ENCODE results near the gene TPM1.
"Not testable (repeated sequence)": the region's sequence is repeated elsewhere in the genome, so short reads cannot be mapped to it uniquely, and the experiment has no call there.

TPM1 gene

DNA sequence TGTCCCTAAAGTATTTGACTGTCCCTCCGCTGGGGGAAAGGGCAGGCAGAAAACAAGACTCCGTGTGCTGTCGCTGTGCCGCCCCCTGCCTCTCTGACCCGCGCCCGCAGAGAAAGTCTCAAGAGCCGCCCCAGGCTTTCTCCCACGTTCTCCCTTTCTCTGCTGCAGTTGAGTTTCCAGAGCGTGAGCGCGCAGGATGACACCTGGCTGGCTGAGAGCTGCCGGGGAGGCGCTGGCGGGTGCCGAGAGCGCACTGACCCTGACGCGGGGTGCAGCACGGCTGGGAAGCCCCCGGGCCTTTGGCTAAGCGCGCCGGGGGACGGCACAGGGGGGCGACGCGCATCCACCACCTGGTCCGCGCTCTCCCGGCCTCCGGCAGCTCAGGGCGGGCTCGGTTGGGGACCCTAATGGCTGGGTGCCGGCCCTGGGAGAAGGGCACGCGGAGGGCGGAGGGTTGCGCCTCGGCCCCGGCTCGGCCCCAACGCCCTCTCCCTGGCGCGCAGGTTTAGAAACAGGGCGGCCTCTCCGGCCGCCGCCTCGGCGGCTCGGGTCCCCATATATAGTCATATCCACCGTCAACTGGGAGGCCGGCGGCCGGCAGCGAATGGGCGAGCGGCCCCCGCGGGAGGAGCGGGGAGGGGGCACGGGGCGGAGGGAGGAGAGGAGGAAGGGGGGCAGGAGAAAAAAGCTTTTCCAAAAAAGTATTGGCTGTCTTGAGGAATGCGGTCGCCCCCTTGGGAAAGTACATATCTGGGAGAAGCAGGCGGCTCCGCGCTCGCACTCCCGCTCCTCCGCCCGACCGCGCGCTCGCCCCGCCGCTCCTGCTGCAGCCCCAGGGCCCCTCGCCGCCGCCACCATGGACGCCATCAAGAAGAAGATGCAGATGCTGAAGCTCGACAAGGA, at the start of gene TPM1:
Gene TPM1 (plus strand): TSS at position 774 of the 903 bp plus-strand sequence. CDS start 83 bp downstream, at position 857.
- DNase-seq, result no peak

DNA sequence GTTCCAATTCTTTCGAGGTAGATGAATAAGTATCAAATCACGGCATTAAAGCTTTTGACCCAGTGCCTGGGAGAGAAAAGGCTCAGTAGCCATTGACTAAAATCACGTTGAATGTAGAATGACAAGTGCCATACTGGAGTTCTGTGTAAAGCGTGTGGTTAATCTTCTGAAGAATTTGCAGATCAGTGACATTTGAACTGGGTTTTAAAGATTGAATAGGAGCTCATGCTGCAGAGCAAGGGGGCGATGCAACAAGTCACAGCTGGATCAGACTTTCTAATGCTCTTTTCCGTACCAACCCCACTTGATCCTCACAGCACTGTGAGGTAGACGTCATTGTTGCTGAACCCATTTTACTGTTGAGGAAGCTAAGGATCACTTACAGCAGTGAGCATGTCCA, 49.5 kb upstream of the TPM1 start:
- DNase-seq, result no peak

DNA sequence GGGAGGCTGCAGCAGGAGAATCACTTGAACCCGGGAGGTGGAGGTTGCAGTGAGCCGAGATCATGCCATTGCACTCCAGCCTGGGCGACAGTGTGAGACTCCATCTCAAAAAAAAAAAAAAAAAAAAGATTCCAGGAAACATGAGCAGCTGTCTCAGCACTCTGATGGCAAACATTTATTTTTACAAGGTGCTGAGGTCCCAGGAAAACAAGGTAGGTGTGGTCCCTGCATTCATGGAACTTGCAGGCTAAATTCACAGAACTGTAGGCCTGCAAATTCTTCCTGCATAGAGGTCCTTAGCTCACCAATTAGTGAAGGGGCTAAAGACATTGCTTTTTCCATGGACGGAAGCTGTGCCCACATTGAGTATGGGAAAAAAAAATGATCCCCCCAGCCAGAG, 48.9 kb upstream of the TPM1 start:
- DNase-seq, result not testable (repeated sequence)

DNA sequence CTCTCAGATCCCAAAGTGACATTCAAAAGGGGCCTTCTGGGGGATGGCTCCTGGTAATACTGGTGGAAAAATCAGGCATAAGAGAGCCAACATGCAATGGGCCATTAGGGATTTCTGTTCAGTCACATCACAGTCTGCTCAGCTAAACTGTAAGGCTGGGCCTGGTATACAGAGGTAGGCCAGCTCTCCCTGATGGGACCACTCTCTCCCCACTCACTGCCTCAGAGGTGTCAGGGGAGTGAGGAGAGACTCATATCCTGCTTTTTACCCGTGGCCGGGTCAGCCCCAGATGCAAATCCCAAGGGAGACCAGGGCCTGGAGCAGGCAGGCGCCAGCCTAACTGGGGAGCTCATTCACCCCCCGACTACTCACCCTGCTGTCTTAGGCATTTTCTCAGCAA, 48.1 kb upstream of the TPM1 start:
- DNase-seq, result no peak

DNA sequence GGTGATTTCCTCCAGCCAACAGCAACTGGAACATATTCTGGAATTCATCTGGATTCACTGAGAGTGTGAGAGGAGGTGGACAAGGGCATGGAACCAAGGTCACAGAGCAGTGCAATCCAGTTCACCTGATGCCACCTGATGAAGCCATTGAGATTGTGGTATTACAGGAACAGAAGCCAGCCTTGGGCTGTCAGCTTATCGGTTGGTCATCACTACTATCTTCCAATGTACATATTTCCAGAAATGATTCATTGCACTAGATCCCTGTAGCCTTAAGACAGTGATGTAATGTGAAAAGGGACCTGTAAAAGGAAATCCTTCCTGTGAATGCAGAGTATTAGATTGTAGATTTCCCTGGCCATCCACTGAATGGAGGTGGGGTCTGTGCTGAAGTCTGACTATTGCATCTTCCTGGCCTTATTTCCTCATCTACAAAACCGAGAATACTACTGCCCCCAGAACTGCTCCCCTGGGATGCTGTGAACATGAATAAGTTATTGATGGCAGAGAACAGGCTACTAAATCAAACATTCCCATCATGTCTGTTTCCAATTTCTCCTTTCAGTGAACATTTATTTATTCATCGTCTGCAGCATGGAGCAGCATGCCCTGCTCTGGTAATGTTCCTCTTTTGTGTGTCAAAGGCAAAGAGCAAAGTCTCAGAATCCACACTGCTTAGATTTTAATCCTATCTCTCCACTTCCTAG, 47.4 kb upstream of the TPM1 start:
- DNase-seq, result no peak

DNA sequence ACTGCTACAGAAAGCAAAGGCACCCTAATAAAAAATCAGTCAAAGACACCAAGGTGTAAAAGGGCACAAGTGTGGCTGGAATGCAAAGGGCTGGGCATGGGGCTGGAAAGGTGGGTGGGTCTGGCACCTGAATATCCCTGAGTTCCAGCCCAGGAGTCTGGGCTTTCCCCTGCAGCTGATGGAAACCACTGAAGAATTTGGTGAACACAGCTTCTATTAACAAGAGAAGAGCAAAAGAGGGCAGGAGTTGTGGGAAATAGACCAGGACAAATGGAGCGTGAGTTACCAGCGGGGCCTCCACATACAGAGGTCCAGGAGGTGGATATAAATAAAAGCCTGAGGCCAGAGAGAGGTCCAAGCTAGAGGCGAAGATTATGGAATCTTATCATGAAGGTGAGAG, 45.1 kb upstream of the TPM1 start:
- DNase-seq, result no peak

DNA sequence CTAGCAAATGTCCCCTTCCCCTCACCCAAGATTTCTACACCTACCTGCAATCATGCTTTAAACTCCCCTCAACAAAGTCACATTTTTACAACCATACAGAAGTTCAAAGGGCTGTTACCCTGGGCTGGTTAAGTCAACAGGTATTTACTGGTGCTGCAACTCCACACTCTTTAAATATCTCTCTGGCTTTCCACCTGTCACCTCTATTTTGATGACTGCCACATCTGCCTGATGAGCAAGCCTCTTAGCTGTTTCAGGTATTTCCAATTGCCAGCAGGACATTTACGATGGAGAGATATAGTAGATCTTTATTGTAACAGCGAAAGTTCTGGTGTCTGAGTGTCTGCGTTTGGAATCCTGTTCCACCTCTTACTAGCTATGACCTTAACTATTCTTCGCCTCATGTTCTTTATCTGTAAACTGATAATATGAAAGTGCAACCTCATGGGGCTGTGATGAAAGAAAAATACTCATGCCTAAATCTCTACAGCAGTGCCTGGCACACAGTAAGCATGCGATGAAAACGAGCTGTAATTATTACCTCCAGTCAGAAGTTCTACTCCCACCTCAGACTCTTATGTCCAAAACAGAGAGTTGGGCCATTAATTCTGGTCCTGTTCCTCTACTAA, 44.2 kb upstream of the TPM1 start:
- DNase-seq, result no peak

DNA sequence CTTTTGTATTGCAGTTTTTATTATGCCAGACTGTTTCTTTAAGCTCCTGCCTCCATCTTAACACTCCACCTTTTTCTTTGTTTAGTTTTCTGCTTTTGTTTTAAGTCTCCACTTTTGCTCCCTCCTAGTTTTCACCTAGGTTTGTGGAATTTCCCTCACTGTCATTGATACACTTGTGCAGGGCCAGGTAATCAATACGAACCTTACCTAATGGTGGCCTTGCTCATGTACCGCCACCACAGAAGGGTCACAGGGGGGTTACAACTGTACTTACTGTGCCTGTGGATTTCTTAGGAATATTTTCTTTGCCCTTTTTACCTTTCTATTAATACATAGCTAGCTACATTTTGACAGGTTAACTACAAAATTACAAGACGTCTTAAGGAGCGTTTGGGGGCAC, 43.4 kb upstream of the TPM1 start:
- no peak for DNase-seq

DNA sequence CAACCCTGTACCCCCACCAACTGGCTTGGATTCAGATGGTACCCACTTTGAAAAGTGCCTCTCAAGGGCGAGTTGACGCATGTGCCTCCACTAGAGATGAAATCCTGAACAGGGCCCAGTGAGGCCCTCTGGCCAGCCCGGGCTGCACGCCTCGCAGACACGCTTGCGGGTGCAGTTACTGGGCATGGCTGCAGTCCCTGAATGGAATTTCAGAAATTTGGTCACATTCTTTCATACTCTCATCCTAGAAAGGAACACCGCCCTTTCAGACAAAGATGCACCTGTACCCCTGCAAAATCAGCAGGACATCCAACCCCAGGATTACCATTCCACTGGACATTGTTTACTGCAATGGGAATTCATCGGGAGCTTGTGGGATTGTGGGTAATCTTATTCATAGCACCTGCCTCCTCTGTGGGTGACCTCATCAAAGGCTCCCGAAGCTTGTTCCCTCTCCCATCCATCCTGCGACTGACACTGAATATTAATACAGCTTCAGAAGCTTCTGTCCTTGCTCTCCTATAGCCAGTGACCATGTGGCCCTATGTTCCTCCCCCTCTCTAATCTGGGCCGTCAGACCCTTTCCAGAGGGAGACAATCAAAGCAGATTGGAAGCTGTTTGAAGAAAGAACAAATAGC, 42.5 kb upstream of the TPM1 start:
- no peak for DNase-seq

DNA sequence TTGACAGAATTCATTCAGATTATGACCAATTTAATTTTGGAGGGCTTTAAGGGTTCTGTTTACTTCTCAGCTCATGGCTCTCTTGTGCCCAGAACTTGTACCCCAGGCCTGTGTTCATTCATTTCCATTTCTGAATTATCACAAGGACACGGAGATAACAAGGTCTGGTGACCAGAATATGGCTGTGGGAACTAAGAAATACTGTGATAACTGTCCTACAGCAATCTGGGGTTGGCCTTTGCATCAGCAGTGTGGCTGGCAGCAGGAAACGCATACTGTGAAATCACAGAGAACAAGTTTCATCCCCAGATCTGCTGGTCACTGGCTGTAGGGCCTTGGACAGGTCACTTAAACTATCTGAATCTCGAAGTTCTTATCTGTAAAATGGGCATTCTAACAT, 41.8 kb upstream of the TPM1 start:
- DNase-seq, result no peak

DNA sequence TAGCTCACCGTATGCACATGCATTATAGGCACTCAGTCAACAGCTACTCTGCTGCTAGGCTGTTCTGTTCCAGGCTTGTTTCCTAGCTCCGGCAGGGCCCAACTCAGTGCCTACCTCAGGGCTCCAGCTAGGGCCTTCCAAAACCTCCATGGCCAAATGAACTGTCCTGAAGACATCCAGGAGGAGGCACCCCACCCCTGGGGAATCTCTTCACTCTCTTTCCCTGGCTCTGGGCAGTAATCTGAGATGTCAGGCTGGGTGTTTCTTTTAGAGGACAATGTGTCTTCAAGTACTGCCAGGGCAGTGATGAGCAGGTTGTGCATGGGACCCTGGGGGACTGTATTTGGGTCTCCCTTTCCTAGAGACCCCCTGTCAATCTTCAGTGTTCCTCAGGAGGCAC, 38.3 kb upstream of the TPM1 start:
- DNase-seq, result no peak

DNA sequence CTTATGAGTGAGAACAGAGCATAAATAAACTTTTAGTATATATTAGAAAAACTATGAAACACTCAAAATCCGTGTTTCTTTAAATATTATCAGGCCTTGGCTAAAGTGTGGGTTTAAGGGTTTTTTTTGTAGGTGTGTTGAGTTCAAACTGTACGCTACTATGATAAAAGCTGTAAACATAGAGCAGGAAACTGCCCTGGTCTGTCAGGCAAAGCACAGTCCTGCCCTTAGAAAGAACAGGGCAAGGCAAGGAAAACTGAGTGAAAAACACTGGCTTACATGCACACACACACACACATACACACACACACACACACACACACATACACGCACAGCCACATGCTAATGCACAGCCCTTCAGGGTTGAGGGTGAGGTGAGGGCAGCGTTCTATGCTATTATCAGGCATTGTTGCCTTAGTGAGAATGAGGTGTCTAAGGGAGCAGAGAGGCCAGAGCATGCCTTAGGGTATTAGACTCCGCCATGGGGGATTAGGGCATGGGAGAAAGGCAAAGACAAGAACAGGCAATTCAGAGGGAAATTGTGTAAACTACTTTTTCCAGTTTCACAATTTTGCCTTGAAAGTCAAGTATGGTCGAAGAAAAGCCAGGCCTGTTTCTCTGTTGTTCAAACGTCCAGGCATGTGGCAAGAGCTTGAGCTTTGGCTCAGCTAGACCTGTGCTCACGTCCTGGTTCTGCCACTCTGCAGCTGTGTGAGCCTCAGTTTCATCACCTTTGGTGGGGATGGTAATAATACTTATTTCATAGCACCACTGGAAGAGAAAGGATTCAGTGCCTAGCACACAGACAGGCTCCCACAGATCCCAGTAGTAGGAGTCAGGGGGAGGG, 36.3 kb upstream of the TPM1 start:
- no peak for DNase-seq

DNA sequence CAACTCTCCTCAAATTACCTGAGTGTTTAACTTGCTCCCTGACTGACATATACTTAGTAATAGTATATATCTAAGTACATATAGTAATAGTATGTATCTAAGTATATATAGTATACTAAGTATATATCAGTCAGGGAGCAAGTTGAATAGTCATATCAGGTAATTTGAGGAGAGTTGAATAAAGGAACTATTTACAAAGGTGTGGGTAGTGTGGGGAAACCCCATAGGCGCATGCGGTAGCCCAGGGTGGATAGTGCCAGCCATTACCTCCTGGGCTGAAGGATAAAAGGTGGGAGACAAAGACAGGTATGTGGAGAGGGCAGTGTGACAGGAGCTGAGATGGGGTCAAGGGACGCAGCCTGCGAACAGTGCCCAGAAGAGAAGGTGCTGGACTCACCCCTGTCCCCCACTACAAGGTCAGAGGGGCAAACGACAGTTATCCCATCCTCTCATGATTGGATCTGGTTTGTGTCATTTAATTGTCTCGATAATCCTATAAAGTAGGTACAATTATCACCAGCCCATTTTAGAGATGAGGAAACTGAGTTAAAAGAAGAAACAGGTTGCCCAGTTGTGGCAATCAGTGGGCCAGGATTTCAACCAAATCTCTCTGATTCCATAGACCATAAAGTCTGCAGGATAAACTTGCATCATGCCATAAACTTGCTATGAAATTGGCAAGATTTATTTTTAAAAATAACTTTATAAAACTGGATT, 34.1 kb upstream of the TPM1 start:
- DNase-seq, result no peak

DNA sequence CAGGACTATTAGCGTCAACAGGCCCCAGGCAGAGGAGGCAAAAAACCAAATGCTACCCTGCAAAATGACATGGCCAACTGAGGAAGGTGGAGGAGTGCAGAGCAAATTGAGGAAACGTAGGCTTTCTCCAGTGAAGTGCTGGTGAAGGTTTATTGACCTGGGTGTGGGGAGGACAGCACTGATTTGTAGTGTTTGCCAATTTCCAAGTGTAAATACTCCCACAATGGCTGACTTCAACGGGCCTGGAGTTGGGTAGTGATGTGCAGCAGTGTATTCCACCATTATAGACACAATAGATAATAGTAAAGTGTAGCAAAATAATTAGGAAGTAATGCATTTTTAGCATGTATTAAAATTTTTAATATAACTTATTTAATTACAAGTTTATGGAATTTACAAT, 32.2 kb upstream of the TPM1 start:
- DNase-seq, result no peak

DNA sequence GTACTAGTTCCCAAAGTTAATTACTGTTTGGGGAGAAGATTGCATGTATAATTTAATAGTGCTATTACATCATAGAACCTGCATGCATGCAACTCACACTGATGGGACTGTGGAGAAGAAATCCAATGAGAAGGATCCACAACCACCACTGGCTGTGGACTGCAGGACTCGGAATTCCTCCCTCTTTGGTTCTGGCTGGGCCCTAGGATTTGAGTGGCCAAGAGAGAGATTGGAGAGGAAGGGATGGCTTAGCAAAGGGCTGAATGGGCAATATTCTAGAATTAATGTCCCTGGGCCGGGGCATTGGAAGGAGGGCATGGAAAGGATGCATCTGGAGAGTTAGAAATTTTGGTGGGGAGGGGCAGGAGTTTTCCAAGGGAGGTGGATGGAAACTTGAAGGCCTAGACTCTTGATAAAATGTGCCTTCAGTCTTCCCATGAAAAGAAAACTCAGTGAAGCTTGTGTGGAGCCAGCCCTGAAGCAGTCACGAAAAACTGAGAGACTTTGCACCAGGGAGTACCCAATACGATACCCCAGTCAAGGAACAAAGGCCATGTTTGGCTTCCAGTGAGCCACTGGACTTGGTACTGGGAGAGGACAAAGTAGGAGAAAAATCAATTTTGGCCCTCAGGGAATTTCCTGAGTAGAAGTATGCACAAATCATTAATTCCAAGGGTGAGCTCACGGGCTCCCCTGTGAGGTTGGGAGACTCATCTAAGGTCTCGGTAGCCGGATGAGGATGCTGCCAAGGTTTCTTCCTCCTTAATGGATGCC, 31.4 kb upstream of the TPM1 start:
- DNase-seq, result no peak

DNA sequence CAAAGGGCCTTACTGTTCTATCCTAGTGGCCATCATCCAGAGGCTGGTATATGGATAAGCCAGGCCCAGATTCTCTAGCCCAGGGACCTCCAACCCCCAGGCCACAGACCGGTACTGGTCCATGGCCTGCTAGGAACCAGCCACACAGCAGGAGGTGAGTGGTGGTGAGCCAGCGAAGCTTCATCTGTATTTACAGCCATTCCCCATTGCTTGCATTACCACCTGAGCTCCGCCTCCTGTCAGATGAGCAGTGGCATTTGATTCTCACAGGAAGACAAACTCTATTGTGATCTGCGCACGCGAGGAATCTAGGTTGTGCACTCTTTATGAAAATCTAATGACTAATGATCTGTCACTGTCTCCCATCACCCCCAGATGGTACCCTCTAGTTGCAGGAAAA, 30.1 kb upstream of the TPM1 start:
- DNase-seq, result no peak

DNA sequence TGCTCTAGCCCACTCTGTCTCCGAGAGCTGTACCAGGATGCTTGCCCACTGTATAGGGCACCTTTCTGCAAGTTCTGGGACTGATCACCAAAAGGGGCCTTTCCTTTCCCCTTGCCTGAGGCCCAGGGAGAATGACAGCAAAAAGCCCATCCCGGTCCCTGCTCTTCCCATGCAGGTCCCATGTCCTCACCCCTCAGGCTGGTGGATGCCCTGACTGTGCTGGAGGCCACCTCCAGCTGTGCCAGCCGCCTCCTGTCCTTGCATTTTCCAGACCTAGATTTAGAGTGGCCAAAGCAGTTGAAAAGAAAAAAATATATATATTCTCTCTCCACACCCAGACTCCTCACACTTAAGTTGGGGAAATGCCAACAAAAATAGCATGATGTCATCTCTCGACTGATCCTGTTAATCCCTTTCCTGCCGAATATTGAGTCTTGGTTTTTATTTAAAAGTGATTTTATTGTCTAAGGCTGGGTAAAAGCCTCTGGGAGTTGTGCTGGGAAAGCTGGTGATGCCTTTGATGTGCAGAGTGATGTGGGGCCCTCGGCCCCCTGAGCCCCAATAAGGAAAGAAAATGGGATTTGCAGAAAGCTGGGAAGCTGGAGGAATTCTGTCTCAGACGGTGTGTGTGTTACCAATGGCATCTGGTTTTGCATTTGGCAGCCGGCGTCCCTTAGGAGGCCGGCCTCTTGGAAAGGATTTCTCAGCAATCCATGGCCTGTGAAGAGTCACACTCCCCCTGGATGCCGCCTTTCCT, 29.3 kb upstream of the TPM1 start:
- DNase-seq, result no peak

DNA sequence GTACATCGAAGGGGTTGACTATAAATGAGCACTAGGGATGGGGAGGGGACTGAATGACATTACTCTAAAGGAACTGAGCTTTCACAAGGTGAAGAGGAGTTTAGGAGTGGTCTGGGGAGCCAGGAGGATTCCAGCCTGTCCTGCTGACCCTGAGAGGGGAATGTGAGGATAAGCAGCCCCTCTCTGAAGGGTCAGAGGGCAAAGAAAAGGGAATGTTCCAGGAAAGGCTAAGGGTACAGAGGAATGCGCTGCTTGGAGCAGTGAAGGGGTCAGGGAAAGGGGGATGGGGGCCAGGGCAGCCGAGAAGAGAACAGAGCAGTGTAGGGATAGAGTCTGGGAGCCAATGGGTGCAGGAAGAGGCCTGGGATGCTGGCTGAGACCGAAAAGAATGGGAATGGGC, 28.0 kb upstream of the TPM1 start:
- DNase-seq, result no peak

DNA sequence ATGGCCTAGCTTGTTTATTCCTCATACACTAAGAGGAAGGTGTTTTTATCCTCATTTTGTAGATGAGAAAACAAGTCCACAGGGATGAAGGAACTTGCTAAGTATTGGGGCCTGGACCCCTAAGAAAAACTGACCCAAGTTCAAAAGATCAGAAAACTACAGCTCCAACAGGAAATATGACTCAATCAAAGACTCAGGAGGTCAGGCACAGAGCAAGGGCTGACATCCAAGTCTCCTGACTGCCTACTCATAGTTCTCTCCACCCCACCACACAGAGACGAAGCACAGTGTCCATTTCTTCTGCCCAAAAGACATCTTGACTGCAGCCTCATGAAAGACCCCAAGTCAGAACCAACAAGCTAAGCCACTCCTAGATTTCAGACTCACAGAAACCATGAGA, 26.9 kb upstream of the TPM1 start:
- DNase-seq, result no peak

DNA sequence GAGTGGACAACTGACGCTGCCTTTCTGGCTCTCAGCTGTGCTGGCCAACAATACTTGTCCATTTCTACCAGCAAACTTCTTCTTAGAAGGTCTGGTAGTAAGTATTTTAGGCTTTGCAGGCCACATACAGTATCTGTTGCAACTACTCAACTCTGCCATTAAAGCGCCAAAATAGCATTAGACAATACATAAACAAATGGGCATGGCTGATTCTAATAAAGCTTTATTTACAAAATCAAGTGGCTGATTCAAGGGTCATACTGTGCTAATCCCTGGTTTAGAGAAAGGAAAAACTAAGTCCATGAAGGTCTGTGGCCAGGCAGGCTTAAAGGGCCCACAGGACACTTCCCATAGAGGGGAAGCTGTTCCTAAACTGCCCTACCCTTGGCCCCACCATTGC, 26.3 kb upstream of the TPM1 start:
- DNase-seq, result no peak

All from NCI-H1694 treated with DMSO at 0.1 percent for 48 hours (cell line).